Glutamatergic neuron (in vitro differentiated cells): Measurements from ENCODE around the gene PPP6R2. TPM values are rescaled to one million over a fixed set of nuclear protein-coding genes. Genes with fewer than 3 reads are reported as not detected.

Experiments
- DNase-seq: peaks from one replicate; pipeline ENCODE4 v3.0.0; 2022
- H3K27ac Mint-ChIP-seq: one replicate; pipeline ENCODE4 v1.8.0; 2020; ENCODE audit warnings: mild to moderate bottlenecking, mixed read lengths, inconsistent platforms; ENCODE audit not compliant: unreplicated experiment
- H3K27me3 Mint-ChIP-seq: one replicate; pipeline ENCODE4 v1.8.0; 2020; ENCODE audit warnings: mild to moderate bottlenecking, moderate library complexity, mixed read lengths, inconsistent platforms; ENCODE audit not compliant: unreplicated experiment
- H3K36me3 Mint-ChIP-seq: one replicate; pipeline ENCODE4 v1.8.0; 2020; ENCODE audit warnings: mild to moderate bottlenecking, mixed read lengths, inconsistent platforms; ENCODE audit not compliant: unreplicated experiment
- H3K4me1 Mint-ChIP-seq: one replicate; pipeline ENCODE4 v1.8.0; 2020; ENCODE audit warnings: mild to moderate bottlenecking, low read depth, mixed read lengths, inconsistent platforms; ENCODE audit not compliant: unreplicated experiment
- H3K4me3 Mint-ChIP-seq: one replicate; pipeline ENCODE4 v1.8.0; 2020; ENCODE audit warnings: mild to moderate bottlenecking, mixed read lengths, inconsistent platforms; ENCODE audit not compliant: unreplicated experiment
- H3K9me3 Mint-ChIP-seq: one replicate; pipeline ENCODE4 v1.8.0; 2020; ENCODE audit warnings: mild to moderate bottlenecking, moderate library complexity, mixed read lengths, inconsistent platforms; ENCODE audit not compliant: unreplicated experiment
- CTCF ChIP-seq: fragments of 200-600 bp; sonication (generic); IDR thresholded peaks from one replicate; pipeline ENCODE4 v1.5.0; 2021; ENCODE audit not compliant: partially characterized antibody, unreplicated experiment
- total RNA-seq: library from RNA; stranded (reverse); fragmentation: NEBNext Ultra II Directional; extraction: Animal tissue kit (Norgen Biotek cat#: 25700); gene quantifications from one replicate; pipeline ENCODE4 v1.2.1, GENCODE V29; 2021; ENCODE audit not compliant: unreplicated experiment

Gene PPP6R2
- total RNA-seq, 1 donor from 2014 or later: 122 TPM

DNA sequence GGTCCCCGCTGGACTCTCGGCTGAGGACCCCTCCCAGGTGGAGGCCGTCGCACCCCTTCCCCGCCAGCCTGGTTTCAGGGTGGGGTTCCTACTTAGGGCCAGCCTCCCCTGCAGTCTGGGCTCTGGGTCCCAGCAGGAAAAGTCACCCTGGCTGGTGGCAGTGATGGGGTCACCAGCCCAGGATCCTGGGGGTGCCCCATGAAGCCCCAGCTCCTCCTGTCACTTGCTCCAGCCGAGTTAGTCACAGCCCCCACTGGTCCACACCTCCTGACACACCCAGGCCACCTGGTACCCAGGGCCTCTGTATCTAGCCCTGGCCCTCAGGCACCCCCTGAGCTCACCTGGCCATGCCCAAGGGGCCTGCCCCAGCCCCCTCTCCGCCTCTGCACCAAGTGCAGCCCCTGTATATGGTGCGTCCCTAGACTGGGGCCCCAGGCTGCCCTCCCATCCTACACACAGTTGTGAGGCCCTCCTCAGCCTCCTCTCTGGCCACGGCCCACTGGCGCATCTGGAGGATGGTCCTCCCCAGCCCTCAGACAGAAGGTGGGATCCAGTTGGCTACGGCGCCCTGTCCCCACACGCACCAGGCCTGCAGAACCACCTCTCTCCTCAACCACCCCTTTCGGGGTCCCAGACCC, 42.4 kb upstream of the PPP6R2 start:
- H3K9me3 Mint-ChIP-seq: peaks cover 4% of the 10 kb centered on the region
- H3K27ac Mint-ChIP-seq: no peak overlapping the region
- no peaks in the 10 kb centered on the region for H3K36me3 Mint-ChIP-seq
- TF ChIP-seq CTCF: no peak
- DNase-seq: no peak
- peak overlapping the region; percentile 63 for H3K4me3 Mint-ChIP-seq
- H3K4me1 Mint-ChIP-seq: no peaks in the 10 kb centered on the region
- H3K27me3 Mint-ChIP-seq: peaks cover 4% of the 10 kb centered on the region

GRCh38 chr22:50301581-50301991, 41.5 kb upstream of the PPP6R2 start:
- no peaks in the 10 kb centered on the region for H3K36me3 Mint-ChIP-seq
- H3K9me3 Mint-ChIP-seq: peaks cover 4% of the 10 kb centered on the region
- TF ChIP-seq CTCF: no peak
- no peaks in the 10 kb centered on the region for H3K4me1 Mint-ChIP-seq
- peaks cover 6% of the 10 kb centered on the region for H3K27me3 Mint-ChIP-seq
- no peak for DNase-seq
- no peak overlapping the region for H3K27ac Mint-ChIP-seq
- H3K4me3 Mint-ChIP-seq: no peak overlapping the region

- TF ChIP-seq CTCF: no peak
- no peaks in the 10 kb centered on the region for H3K4me1 Mint-ChIP-seq
- peaks cover 4% of the 10 kb centered on the region for H3K9me3 Mint-ChIP-seq
- no peak for DNase-seq
- H3K27ac Mint-ChIP-seq: no peak overlapping the region
- peaks cover 6% of the 10 kb centered on the region for H3K27me3 Mint-ChIP-seq
- no peaks in the 10 kb centered on the region for H3K36me3 Mint-ChIP-seq
- H3K4me3 Mint-ChIP-seq: no peak overlapping the region
These were observed 41.0 kb upstream of the PPP6R2 start for GRCh38 chr22:50302041-50302541.

GRCh38 chr22:50302564-50302963, 40.6 kb upstream of the PPP6R2 start:
- H3K27me3 Mint-ChIP-seq: peaks cover 6% of the 10 kb centered on the region
- no peak overlapping the region for H3K27ac Mint-ChIP-seq
- H3K36me3 Mint-ChIP-seq: no peaks in the 10 kb centered on the region
- peak overlapping the region; percentile 30 for H3K4me3 Mint-ChIP-seq
- DNase-seq: no peak
- peaks cover 4% of the 10 kb centered on the region for H3K9me3 Mint-ChIP-seq
- H3K4me1 Mint-ChIP-seq: no peaks in the 10 kb centered on the region
- TF ChIP-seq CTCF: no peak

GRCh38 chr22:50303515-50303847, 39.6 kb upstream of the PPP6R2 start:
- DNase-seq: no peak
- Mint-ChIP-seq H3K4me3 (no peak overlapping the region), H3K4me1 (peaks cover 1% of the 10 kb centered on the region), H3K27ac (no peak overlapping the region), H3K36me3 (no peaks in the 10 kb centered on the region), H3K9me3 (peaks cover 4% of the 10 kb centered on the region), H3K27me3 (peaks cover 7% of the 10 kb centered on the region)
- no peak for TF ChIP-seq CTCF
